ENCODE data around the gene PDGFRB. TPM values are rescaled to one million over a fixed set of nuclear protein-coding genes. Genes with fewer than 3 reads are reported as not detected.

Gene PDGFRB
- total RNA-seq, 1 experiment from 2014 or later, result 9.4 TPM

GRCh38 chr5:150144879-150145278, 10.8 kb downstream of the PDGFRB start:
- no peak for DNase-seq (ENCODE audit: low read depth)

- peak; percentile 78 for DNase-seq (ENCODE audit: low read depth)
Measured at GRCh38 chr5:150144246-150144801, 11.3 kb downstream of the PDGFRB start.

- peak; percentile 95 for DNase-seq (ENCODE audit: low read depth)
Measured at GRCh38 chr5:150143350-150144245, 12.0 kb downstream of the PDGFRB start.

GRCh38 chr5:150142959-150143349, 12.7 kb downstream of the PDGFRB start:
- peak; percentile 85 for DNase-seq (ENCODE audit: low read depth)

- no peak for DNase-seq (ENCODE audit: low read depth)
Measured at GRCh38 chr5:150142185-150142958, 13.3 kb downstream of the PDGFRB start.

GRCh38 chr5:150141544-150142184, 14.0 kb downstream of the PDGFRB start:
- no peak for DNase-seq (ENCODE audit: low read depth)

GRCh38 chr5:150140830-150141229, 14.8 kb downstream of the PDGFRB start:
- peak; percentile 67 for DNase-seq (ENCODE audit: low read depth)

GRCh38 chr5:150139334-150139733, 16.3 kb downstream of the PDGFRB start:
- peak; percentile 69 for DNase-seq (ENCODE audit: low read depth)

GRCh38 chr5:150138551-150139265, 16.9 kb downstream of the PDGFRB start:
- peak; percentile 78 for DNase-seq (ENCODE audit: low read depth)

- peak; percentile 56 for DNase-seq (ENCODE audit: low read depth)
Measured at GRCh38 chr5:150137997-150138396, 17.6 kb downstream of the PDGFRB start.

- peak; percentile 78 for DNase-seq (ENCODE audit: low read depth)
Measured at GRCh38 chr5:150137168-150137957, 18.3 kb downstream of the PDGFRB start.

- DNase-seq (ENCODE audit: low read depth), result no peak
Measured at GRCh38 chr5:150136305-150137167, 19.1 kb downstream of the PDGFRB start.

- no peak for DNase-seq (ENCODE audit: low read depth)
Measured at GRCh38 chr5:150135557-150136304, 19.9 kb downstream of the PDGFRB start.

- DNase-seq (ENCODE audit: low read depth), result no peak
Measured at GRCh38 chr5:150134198-150134588, 21.5 kb downstream of the PDGFRB start.

- no peak for DNase-seq (ENCODE audit: low read depth)
Measured at GRCh38 chr5:150133581-150134197, 22.0 kb downstream of the PDGFRB start.

GRCh38 chr5:150132740-150133139, 22.9 kb downstream of the PDGFRB start:
- DNase-seq (ENCODE audit: low read depth), result no peak

GRCh38 chr5:150131978-150132694, 23.5 kb downstream of the PDGFRB start:
- DNase-seq (ENCODE audit: low read depth), result no peak

- DNase-seq (ENCODE audit: low read depth), result no peak
Measured at GRCh38 chr5:150131461-150131860, 24.2 kb downstream of the PDGFRB start.
